Activated T-helper 2 cell treated with anti-CD3 and anti-CD28 coated beads, Interferon-gamma antibody, Interleukin-2, Interleukin-4, amounts not matched to agents 10 μg/mL and 5 μg/mL and 100 μg/mL, durations not matched to agents 14 hours and 24 hours and 36 hours (primary cell): ENCODE results near the gene ALX3. TPM values are rescaled to one million over a fixed set of nuclear protein-coding genes. Genes with fewer than 3 reads are reported as not detected.

Experiments
- DNase-seq: peaks from one replicate; pipeline ENCODE4 v3.0.0; 2021; ENCODE audit warnings: low spot score
- H3K27ac Mint-ChIP-seq: one replicate; pipeline ENCODE4 v1.8.0; 2021; ENCODE audit warnings: mixed read lengths
- H3K27me3 Mint-ChIP-seq: one replicate; pipeline ENCODE4 v1.8.0; 2021; ENCODE audit warnings: low read depth, mixed read lengths
- H3K36me3 Mint-ChIP-seq: one replicate; pipeline ENCODE4 v1.8.0; 2021; ENCODE audit warnings: low read depth, mixed read lengths
- H3K4me1 Mint-ChIP-seq: one replicate; pipeline ENCODE4 v1.8.0; 2021; ENCODE audit warnings: low read depth, mixed read lengths
- H3K4me3 Mint-ChIP-seq: one replicate; pipeline ENCODE4 v1.8.0; 2021; ENCODE audit warnings: low read depth, mild to moderate bottlenecking, moderate library complexity, mixed read lengths
- H3K9me3 Mint-ChIP-seq: one replicate; pipeline ENCODE4 v1.8.0; 2021; ENCODE audit warnings: mixed read lengths
- intact Hi-C: fragments of 100-400 bp; cut with micrococcal nuclease; formaldehyde crosslinking; loops from one replicate; pipeline ENCODE4 v1.15.1; 2023
- total RNA-seq: library from RNA; stranded (reverse); gene quantifications from 2 replicates; pipeline ENCODE4 v1.2.3, GENCODE V29; 2022

Gene ALX3
- total RNA-seq: not detected in 2 replicates

DNA sequence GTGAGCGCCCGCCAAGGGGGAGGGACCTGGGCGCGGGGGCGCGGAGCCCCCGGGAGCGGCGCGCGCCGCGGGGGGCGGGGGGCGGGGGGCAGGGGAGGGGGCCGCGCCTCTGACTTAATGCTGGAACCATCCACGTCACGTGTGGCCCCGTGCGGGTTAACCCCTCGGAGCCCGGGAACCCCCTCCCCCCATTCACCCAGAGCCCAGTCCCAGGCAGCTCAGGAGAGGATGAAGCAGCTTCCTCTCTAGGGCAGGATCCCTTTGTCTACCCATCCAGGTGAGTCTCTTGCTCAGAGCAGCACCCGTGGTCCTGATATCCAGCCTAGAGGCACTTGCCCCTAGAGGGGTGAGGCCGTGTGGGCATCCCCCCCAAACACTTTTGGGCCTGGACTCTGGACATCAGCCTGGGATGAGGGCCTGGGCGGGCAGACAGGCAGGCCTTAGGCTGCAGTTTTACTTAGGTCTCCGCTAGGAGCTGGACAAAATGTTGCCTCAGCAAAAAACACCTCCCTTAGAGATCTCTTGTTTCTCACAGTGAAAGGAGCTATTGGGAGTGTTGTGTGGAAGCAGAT lies at the start of gene ALX3:
Gene ALX3, minus strand, starts transcription at position 2 of the 572 bp plus-strand sequence. CDS start 60 bp downstream, outside the sequence.
- Mint-ChIP-seq H3K4me3 (no peak within 1 kb of the TSS), H3K4me1 (peaks cover 4% of the 10 kb centered on the region), H3K36me3 (no peaks in the 10 kb centered on the region), H3K9me3 (no peaks in the 10 kb centered on the region), H3K27me3 (peaks cover 79% of the 10 kb centered on the region), H3K27ac (no peak within 1 kb of the TSS)
- intact Hi-C loops: no loop called here
- no peak for DNase-seq

DNA sequence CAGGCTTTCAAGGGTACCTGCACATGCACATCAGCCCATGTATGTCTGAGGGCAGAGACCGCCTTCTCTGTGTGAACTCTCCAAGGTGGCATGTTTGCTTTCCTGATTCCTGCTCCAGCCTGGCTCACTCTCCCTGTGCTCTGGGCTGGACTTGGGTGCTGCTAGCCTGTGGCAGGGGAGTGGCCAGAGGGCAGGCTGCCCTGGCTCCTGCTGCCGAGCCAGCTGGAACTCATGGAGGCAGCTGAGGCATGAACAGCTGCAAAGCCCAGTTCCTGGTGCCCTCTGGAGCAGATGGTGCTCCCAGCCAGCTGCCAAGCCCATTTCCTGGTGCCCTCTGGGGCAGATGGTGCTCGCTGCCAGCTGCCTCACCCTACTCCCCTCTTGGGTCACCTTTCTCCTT lies 49.4 kb upstream of the ALX3 start:
- Mint-ChIP-seq H3K4me3 (no peak overlapping the region), H3K9me3 (peaks cover 11% of the 10 kb centered on the region), H3K4me1 (no peaks in the 10 kb centered on the region), H3K36me3 (peaks cover 3% of the 10 kb centered on the region), H3K27me3 (peaks cover 12% of the 10 kb centered on the region), H3K27ac (no peak overlapping the region)
- intact Hi-C loops: no loop called here
- DNase-seq: no peak

DNA sequence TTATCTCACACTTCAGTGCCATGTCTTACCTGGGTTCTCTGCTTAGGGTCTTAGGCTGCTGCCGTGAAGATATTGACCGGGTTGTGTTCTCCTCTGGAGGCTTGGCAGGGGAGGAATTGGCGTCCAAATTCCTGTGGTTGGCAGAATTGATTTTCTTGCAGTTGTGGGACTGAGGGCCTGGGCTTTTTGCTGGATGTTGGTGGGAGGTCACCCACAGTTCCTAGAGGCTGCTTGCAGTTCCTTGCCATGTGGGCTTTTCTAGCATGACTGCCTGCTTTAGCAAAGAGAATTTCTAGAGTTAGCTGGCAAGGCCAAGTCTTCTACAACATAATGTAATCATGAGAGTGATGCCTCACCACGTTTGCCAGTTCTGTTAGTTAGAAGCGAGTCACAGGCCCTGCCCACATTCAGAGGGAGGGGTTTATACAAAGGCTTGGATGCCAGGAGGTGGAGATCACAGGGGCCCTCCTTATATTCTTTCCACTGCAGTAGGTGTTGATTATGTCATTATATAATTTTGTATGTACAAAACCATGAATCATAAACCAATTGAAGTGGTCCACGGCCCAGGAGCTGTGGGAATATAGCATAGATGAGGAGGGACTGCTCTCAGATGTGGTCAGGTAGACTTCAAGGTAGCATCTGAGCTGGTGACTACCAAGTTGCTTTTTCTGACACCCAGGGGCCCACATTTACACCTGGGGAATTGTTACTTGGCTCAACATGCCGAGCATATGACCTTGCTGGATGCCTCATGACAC lies 48.3 kb upstream of the ALX3 start:
- intact Hi-C loops: no loop called here
- peaks cover 11% of the 10 kb centered on the region for H3K9me3 Mint-ChIP-seq

DNA sequence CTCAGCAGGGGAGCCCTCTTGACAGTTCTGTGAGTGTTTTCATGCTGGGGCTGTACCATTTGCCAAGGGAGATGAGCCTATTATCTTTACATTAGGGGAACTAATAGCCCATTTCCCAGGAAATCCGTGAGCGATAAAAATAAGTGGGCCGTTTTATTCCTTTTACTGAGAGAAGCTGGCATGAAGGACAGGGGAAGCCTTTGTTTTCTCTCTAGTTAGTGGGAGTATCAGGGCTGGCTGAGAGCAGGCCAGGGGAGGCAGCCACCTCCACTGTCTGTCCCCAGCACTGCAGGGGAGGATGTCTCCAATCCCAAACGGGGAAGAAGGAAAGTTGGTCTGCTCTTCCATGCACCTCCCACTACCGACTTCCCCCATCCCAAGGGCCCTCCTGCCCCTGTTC lies 44.3 kb upstream of the ALX3 start:
- intact Hi-C loops: no loop called here
- Mint-ChIP-seq H3K4me3 (no peak overlapping the region), H3K9me3 (no peaks in the 10 kb centered on the region), H3K4me1 (no peaks in the 10 kb centered on the region), H3K27me3 (peaks cover 17% of the 10 kb centered on the region), H3K36me3 (no peaks in the 10 kb centered on the region), H3K27ac (no peak overlapping the region)
- DNase-seq: no peak

More for the DNA sequence above, 48.3 kb upstream of the ALX3 start:
- DNase-seq: no peak
- peaks cover 3% of the 10 kb centered on the region for H3K36me3 Mint-ChIP-seq
- H3K27ac Mint-ChIP-seq: no peak overlapping the region
- no peaks in the 10 kb centered on the region for H3K4me1 Mint-ChIP-seq
- peaks cover 15% of the 10 kb centered on the region for H3K27me3 Mint-ChIP-seq
- no peak overlapping the region for H3K4me3 Mint-ChIP-seq

DNA sequence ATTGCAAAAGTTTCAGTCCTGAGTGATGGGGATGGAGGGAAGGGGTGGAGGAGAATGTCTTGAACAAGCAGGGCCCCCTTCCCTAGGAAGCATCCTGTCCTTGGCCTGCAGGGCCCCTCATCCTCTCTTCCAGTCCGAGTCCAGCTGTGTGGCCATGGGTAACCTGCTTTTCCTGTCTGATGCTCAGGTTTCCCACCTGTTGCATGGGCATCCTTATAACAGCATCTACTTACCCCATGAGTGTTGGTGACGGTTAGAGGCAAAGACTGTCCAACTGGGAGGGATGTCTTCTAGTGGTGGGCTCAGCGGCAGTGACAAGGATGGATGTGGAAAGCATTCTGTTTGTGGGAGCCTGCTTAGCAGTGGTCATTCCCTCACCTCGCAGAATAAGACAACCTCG lies 43.7 kb upstream of the ALX3 start:
- H3K27me3 Mint-ChIP-seq: peaks cover 22% of the 10 kb centered on the region
- H3K9me3 Mint-ChIP-seq: no peaks in the 10 kb centered on the region
- H3K4me3 Mint-ChIP-seq: no peak overlapping the region
- no peak overlapping the region for H3K27ac Mint-ChIP-seq
- no peaks in the 10 kb centered on the region for H3K36me3 Mint-ChIP-seq
- no peaks in the 10 kb centered on the region for H3K4me1 Mint-ChIP-seq
- DNase-seq: no peak
- intact Hi-C loops: no loop called here

DNA sequence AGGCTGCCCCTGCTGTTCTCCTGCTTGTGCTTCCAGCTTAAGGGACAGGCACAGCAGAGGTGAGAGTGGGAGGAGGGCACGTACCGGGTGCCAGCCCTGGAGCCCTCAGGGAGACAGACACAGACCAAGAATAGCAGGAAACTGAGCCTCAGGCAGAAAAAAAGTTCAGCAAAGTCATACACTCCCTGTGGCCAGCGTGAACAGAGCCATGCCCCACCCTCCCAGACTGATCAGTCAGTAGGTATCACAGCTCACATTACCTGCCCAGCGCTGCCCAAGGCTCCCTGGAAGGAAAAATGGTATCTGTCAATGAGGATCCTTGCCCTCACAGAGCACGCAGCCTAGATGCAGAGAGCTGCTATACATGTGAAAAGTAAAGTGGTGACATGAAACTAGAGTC lies 43.1 kb upstream of the ALX3 start:
- no peaks in the 10 kb centered on the region for H3K4me1 Mint-ChIP-seq
- no peaks in the 10 kb centered on the region for H3K9me3 Mint-ChIP-seq
- no peak overlapping the region for H3K4me3 Mint-ChIP-seq
- DNase-seq: no peak
- intact Hi-C loops: no loop called here
- H3K27ac Mint-ChIP-seq: no peak overlapping the region
- peaks cover 22% of the 10 kb centered on the region for H3K27me3 Mint-ChIP-seq
- no peaks in the 10 kb centered on the region for H3K36me3 Mint-ChIP-seq

DNA sequence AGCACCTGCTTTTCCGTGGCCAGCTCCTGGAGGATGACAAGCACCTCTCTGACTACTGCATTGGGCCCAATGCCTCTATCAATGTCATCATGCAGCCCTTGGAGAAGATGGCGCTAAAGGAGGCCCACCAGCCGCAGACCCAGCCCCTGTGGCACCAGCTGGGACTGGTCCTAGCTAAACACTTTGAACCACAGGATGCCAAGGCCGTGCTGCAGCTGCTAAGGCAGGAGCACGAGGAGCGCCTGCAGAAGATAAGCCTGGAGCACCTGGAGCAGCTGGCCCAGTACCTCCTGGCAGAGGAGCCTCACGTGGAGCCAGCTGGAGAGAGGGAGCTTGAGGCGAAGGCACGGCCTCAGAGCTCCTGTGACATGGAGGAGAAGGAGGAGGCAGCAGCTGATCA lies 42.2 kb upstream of the ALX3 start:
- Mint-ChIP-seq H3K27ac (no peak overlapping the region), H3K27me3 (peaks cover 22% of the 10 kb centered on the region), H3K4me3 (no peak overlapping the region), H3K4me1 (no peaks in the 10 kb centered on the region), H3K36me3 (no peaks in the 10 kb centered on the region), H3K9me3 (no peaks in the 10 kb centered on the region)
- intact Hi-C loops: no loop called here
- no peak for DNase-seq

DNA sequence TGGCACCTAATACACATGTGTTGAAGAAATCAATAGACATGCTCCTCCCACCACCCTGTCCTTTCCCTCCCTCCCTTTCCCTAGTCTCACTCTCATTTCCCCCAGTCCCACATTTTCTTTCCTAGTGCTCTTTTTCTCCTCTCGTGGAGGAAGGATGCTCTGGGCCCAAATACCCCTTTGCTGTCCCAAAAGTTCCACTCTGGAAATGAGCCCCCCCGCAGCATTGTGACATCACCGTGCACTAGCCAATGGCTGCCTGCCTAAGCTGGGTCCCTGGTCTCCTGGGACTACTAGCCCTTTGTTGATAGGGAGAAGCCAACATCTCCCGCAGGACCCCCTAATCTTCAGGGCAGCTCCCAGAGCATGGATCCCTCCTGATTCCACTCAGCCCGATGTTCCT lies 41.7 kb upstream of the ALX3 start, which contains the start of gene UBL4B:
Gene UBL4B, plus strand, starts transcription at position 301 of the 400 bp plus-strand sequence. Its CDS starts 92 bp downstream, at position 393.
- DNase-seq: no peak
- intact Hi-C loops: no loop called here
- Mint-ChIP-seq H3K4me1 (no peaks in the 10 kb centered on the region), H3K4me3 (no peak within 1 kb of the TSS), H3K36me3 (no peaks in the 10 kb centered on the region), H3K9me3 (no peaks in the 10 kb centered on the region), H3K27ac (no peak within 1 kb of the TSS), H3K27me3 (peaks cover 22% of the 10 kb centered on the region)

DNA sequence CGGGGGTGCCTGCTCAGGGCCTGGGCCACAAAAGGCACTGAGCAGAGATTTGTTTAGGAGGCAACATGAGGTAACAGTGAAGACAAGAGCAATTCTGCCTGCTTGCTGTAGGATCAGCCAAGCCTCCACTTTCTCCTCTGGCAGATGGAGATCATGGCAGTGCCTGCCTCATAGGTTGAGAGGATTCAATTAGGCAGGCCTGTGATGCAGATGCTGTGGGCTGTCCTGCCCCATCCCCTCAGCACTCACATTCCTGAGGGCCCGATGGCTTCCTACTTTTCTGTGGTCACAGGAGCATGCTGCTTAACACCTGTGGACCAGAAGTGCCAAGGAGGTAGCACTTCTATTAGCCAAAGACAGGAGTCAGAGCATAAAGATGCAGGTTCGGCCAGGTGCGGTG lies 40.6 kb upstream of the ALX3 start:
- no peaks in the 10 kb centered on the region for H3K9me3 Mint-ChIP-seq
- peaks cover 16% of the 10 kb centered on the region for H3K27me3 Mint-ChIP-seq
- DNase-seq: no peak
- no peak overlapping the region for H3K27ac Mint-ChIP-seq
- no peaks in the 10 kb centered on the region for H3K4me1 Mint-ChIP-seq
- intact Hi-C loops: no loop called here
- no peaks in the 10 kb centered on the region for H3K36me3 Mint-ChIP-seq
- H3K4me3 Mint-ChIP-seq: no peak overlapping the region

DNA sequence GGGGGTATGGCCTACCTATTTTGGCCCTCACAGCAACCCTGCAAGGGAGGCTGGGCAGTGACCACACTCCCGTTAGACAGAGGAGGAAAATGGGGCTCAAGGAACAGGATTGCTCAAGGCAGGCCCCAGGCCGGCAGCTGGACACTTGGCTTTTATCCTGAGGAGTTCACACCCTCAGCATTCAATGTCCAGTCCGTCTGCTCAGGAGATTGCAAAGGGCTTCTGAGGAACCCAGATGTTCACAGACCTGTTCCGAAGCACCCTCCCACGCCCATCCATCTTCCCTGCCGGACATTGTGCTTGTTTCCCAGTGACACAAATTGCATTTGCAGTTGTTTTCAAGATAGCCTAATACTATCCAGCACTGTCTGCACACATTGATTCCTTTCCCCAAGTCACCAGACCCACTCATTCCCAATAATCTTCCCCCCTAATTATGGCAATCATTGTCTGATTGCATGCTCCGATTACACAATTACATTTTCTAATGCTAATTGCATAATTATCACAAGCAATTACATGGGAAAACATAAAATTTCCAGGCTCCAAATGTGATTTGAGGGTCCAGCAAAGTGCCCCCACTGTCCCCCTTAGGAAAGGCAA lies 37.5 kb upstream of the ALX3 start:
- intact Hi-C loops: loop anchor here (2.0 kb wide), 1 partner anchor 55 kb away; no protein-coding TSS in a partner anchor

DNA sequence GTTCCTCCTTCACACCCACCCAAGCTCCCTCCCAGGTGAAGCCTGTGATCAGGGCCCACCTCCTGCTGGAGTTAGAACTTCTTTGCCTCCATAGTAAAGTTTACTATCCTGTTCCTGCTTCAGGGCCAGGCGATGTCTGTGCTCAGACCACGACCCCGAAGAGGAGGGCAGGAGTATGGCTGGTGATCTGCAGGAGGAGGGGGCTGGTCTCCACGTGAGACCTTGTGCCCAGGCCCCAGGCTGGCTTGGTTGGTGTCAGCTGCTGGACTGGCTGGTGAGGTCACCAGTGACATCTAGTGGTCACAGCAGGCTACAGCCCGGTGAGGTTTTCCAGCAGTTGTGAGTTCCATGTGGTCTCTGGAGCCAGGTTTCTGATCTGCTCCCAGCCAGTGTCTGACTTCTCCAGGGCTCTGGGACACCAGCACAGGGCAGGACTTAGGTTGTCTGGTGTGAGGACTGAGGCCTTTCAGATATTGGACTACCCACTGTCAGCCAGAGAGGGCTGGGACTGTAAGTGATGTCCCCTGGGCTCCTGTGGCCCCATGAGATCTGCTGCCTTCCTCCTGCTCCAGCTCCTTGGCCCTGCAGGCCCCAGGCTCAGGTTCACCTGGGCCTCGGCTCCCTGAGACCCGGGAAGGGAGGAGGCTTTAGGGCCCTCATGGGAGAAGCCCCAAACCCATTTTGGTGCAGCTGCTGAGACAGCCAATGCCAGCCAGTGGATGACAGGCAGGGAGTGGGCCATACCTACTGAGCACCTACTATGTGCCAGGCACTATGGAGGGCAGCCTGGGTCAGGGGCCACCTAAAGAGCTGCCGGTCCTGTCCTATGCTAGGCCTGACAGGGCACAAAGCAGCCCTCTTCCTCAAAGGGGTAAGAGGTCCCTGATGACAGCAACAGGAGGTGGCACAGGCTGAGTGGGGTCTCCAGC lies 35.8 kb upstream of the ALX3 start:
- H3K4me3 Mint-ChIP-seq: no peak overlapping the region
- peaks cover 8% of the 10 kb centered on the region for H3K27me3 Mint-ChIP-seq
- H3K4me1 Mint-ChIP-seq: no peaks in the 10 kb centered on the region
- H3K9me3 Mint-ChIP-seq: no peaks in the 10 kb centered on the region
- no peak overlapping the region for H3K27ac Mint-ChIP-seq
- H3K36me3 Mint-ChIP-seq: no peaks in the 10 kb centered on the region
- intact Hi-C loops: loop anchor here (1.0 to 2.0 kb wide), 2 partner anchors 18 to 53 kb away; no protein-coding TSS in a partner anchor
- DNase-seq: peak; percentile 46

More for the DNA sequence above, 37.5 kb upstream of the ALX3 start:
- Mint-ChIP-seq H3K27me3 (peaks cover 11% of the 10 kb centered on the region), H3K9me3 (no peaks in the 10 kb centered on the region), H3K27ac (no peak overlapping the region), H3K4me1 (no peaks in the 10 kb centered on the region), H3K4me3 (no peak overlapping the region), H3K36me3 (no peaks in the 10 kb centered on the region)
- no peak for DNase-seq

DNA sequence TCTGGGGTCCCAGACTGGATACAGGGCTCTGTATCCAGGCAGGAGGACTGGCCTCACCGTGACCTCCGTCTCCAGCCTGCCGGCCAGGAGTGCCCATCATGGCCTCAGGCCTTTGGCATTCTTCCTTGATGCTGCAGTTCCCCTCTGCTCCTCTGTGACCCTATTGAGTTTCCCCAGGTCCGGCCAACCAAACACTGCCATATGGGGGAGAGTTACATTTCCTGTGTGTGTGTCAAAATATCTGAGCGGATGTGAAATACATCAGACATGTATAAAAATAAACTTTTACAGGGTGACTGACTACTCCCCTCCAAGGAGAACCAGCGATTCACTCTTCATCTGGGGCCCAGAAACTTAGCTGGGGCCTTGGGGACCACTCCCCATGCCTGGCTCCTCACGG lies 31.6 kb upstream of the ALX3 start:
- no peaks in the 10 kb centered on the region for H3K4me1 Mint-ChIP-seq
- H3K4me3 Mint-ChIP-seq: no peak overlapping the region
- intact Hi-C loops: no loop called here
- H3K36me3 Mint-ChIP-seq: no peaks in the 10 kb centered on the region
- no peak overlapping the region for H3K27ac Mint-ChIP-seq
- no peak for DNase-seq
- H3K27me3 Mint-ChIP-seq: peaks cover 4% of the 10 kb centered on the region
- H3K9me3 Mint-ChIP-seq: no peaks in the 10 kb centered on the region
